Liver (tissue), 9 donors: Measurements from ENCODE around the gene WNT1. TPM values are rescaled to one million over a fixed set of nuclear protein-coding genes. Genes with fewer than 3 reads are reported as not detected.

Experiments
- DNase-seq: peaks from one replicate; pipeline ENCODE4 v3.0.0-alpha.2; 2017; ENCODE audit warnings: low spot score
- H3K27ac ChIP-seq, 2 donors: one replicate each; pipeline ENCODE4 v1.7.0; 2013; ENCODE audit warnings: inconsistent platforms in 2 of 2, low read length in 2 of 2, control low read depth in 1 of 2, low read depth in 1 of 2, mild to moderate bottlenecking in 1 of 2
- H3K27me3 ChIP-seq, 4 donors: one replicate each; pipeline versions ENCODE4 v1.6.1 to v1.7.0; 2013; ENCODE audit warnings: low read length in 3 of 4, inconsistent platforms in 1 of 4, mild to moderate bottlenecking in 1 of 4, moderate library complexity in 1 of 4; ENCODE audit not compliant: control insufficient read depth in 4 of 4, insufficient read depth in 4 of 4
- H3K36me3 ChIP-seq, 4 donors: one replicate each; pipeline versions ENCODE4 v1.6.1 to v1.7.0; 2013; ENCODE audit warnings: low read length in 3 of 4, mild to moderate bottlenecking in 3 of 4, low read depth in 1 of 4, moderate library complexity in 1 of 4; ENCODE audit not compliant: control insufficient read depth in 4 of 4, insufficient read depth in 3 of 4
- H3K4me1 ChIP-seq, 4 donors: one replicate each; pipeline versions ENCODE4 v1.6.1 to v1.7.0; 2013; ENCODE audit warnings: low read length in 3 of 4, mild to moderate bottlenecking in 3 of 4, moderate library complexity in 1 of 4; ENCODE audit not compliant: control insufficient read depth in 4 of 4, insufficient read depth in 4 of 4
- H3K4me3 ChIP-seq, 3 donors: one replicate each; pipeline versions ENCODE4 v1.6.1 to v1.7.0; 2013; ENCODE audit warnings: low read length in 3 of 3, control low read depth in 1 of 3, low read depth in 1 of 3, mild to moderate bottlenecking in 1 of 3
- H3K9ac ChIP-seq, 2 donors: one replicate each; pipeline ENCODE4 v1.7.0; 2013; ENCODE audit warnings: low read length in 2 of 2, mild to moderate bottlenecking in 2 of 2, moderate library complexity in 2 of 2, control low read depth in 1 of 2, low read depth in 1 of 2
- H3K9me3 ChIP-seq, 4 donors: one replicate each; pipeline versions ENCODE4 v1.6.1 to v1.7.0; 2013; ENCODE audit warnings: low read length in 3 of 4; ENCODE audit not compliant: control insufficient read depth in 4 of 4
- ATF3 ChIP-seq: IDR thresholded peaks from 2 replicates; pipeline ENCODE4 v1.6.1; 2016; ENCODE audit warnings: antibody characterized with exemption
- CTCF ChIP-seq: fragments of 150-350 bp; IDR thresholded peaks from 2 replicates; pipeline ENCODE4 v1.5.1; 2017; ENCODE audit warnings: improper control_type of control experiment, low read depth, low read length; ENCODE audit not compliant: missing input control
- GABPA ChIP-seq, 2 donors: IDR thresholded peaks in 1 of 2; conservative IDR thresholded peaks in 1 of 2; 2 replicates each; pipeline ENCODE4 v1.6.1; 2016; ENCODE audit warnings: antibody characterized with exemption in 2 of 2, mild to moderate bottlenecking in 1 of 2, moderate library complexity in 1 of 2
- HNF4A ChIP-seq, 2 donors: conservative IDR thresholded peaks; 2 replicates each; pipeline ENCODE4 v1.6.1; 2016; ENCODE audit warnings: antibody characterized with exemption in 2 of 2, mild to moderate bottlenecking in 2 of 2
- HNF4G ChIP-seq: IDR thresholded peaks from 2 replicates; pipeline ENCODE4 v1.6.1; 2016; ENCODE audit warnings: antibody characterized with exemption
- JUND ChIP-seq, 2 donors: IDR thresholded peaks; 2 replicates each; pipeline ENCODE4 v1.6.1; 2016; ENCODE audit warnings: antibody characterized with exemption in 2 of 2
- NR2F2 ChIP-seq: IDR thresholded peaks from 2 replicates; pipeline ENCODE4 v1.6.1; 2016; ENCODE audit warnings: antibody characterized with exemption
- RAD21 ChIP-seq, 2 donors: IDR thresholded peaks; 2 replicates each; pipeline ENCODE4 v1.6.1; 2016; ENCODE audit warnings: antibody characterized with exemption in 2 of 2, mild to moderate bottlenecking in 2 of 2
- REST ChIP-seq: IDR thresholded peaks from 2 replicates; pipeline ENCODE4 v1.6.1; 2016; ENCODE audit warnings: antibody characterized with exemption, mild to moderate bottlenecking
- RXRA ChIP-seq, 2 donors: IDR thresholded peaks; 2 replicates each; pipeline ENCODE4 v1.6.1; 2017 to 2018; ENCODE audit warnings: antibody characterized with exemption in 2 of 2, mild to moderate bottlenecking in 1 of 2
- SP1 ChIP-seq: IDR thresholded peaks from 2 replicates; pipeline ENCODE4 v1.6.1; 2018; ENCODE audit warnings: antibody characterized with exemption, mild to moderate bottlenecking
- TAF1 ChIP-seq: conservative IDR thresholded peaks from 2 replicates; pipeline ENCODE4 v1.6.1; 2016; ENCODE audit warnings: antibody characterized with exemption, mild to moderate bottlenecking
- YY1 ChIP-seq: IDR thresholded peaks from 2 replicates; pipeline ENCODE4 v1.6.1; 2016; ENCODE audit warnings: antibody characterized with exemption, mild to moderate bottlenecking
- ZBTB33 ChIP-seq: IDR thresholded peaks from 2 replicates; pipeline ENCODE4 v1.6.1; 2016; ENCODE audit warnings: antibody characterized with exemption
- WGBS: extraction: QIAGEN DNeasy Blood & Tissue Kit; methylation state at CpG from one replicate; pipeline ENCODE4 v1.1.7; 2013; 5-methylcytosine and 5-hydroxymethylcytosine counted together
- polyA plus RNA-seq, 2 donors: library from polyadenylated mRNA; stranded (reverse) in 1 of 2; unstranded in 1 of 2; fragments of 200-250 nt in 1 of 2; fragments of >200 nt in 1 of 2; fragmentation: Nextera tagmentation in 1 of 2; extraction: Ambion mirVana in 1 of 2; gene quantifications; one replicate each; pipeline versions ENCODE4 v1.2.1 to v1.2.3, GENCODE V29; 2013 to 2015
- total RNA-seq, 2 donors: library from RNA; depleted of rRNA; stranded (reverse); fragments of >200 nt; gene quantifications; one replicate each; pipeline ENCODE4 v1.2.3, GENCODE V29; 2014
- TF ChIP-seq, protein P1 (sequence below): IDR thresholded peaks from 2 replicates; pipeline ENCODE4 v1.6.1; 2016; ENCODE audit warnings: antibody characterized with exemption
- donor health status: healthy.
- donor health status: healthy.
- donor health status: healthy.
- donor health status: healthy.
- donor health status: healthy.

WNT1 gene
- total and polyA plus RNA-seq, 4 donors: not detected

- TF ChIP-seq HNF4A (conservative IDR thresholded peaks at IDR 0.05) (no peak), JUND (IDR thresholded peaks at IDR 0.05) (no peak), ATF3 (no peak), GABPA (IDR thresholded peaks at IDR 0.05 in 1 of 2, conservative IDR thresholded peaks at IDR 0.05 in 1 of 2) (no peak), TAF1 (no peak), REST (no peak), SP1 (no peak), RXRA (IDR thresholded peaks at IDR 0.05) (no peak), YY1 (no peak), HNF4G (no peak), NR2F2 (no peak), ZBTB33 (no peak), CTCF (no peak)
- TF ChIP-seq, protein P1, sequence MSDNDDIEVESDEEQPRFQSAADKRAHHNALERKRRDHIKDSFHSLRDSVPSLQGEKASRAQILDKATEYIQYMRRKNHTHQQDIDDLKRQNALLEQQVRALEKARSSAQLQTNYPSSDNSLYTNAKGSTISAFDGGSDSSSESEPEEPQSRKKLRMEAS: no peak
- Histone ChIP-seq H3K36me3 (peaks cover 0 to 14% (median 6%) of the 10 kb centered on the region in 4 donors), H3K4me3 (no peak overlapping the region), H3K4me1 (peaks cover 0 to 4% (median 2%) of the 10 kb centered on the region in 4 donors), H3K27me3 (no peaks in the 10 kb centered on the region), H3K9me3 (no peaks in the 10 kb centered on the region), H3K27ac (no peak overlapping the region), H3K9ac (no peak overlapping the region)
- 93% methylated on average over 4 of the region's 4 CpGs for WGBS
- DNase-seq: no peak
Observed at GRCh38 chr12:48930475-48930874, 47.6 kb upstream of the WNT1 start.

DNA sequence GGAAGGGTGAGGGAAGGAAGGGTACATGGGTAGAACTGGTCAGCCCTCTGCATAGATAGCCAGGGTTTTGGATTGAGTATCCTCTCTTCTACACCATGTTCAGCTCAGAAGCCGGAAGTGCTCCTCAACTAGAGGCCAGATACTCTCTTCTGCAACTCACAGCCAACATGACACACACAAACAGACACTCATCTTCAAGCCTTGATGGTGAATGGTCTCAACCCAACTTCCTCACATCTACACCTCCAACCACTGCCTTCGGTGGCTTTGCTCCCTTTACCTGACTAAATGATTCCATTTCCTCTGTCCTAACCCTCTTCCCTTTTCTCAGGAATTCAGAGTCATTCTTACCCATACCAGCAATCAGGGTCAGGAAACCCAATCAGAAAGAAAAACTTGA is 45.2 kb upstream of the WNT1 start:
- WGBS: 67% methylated on average over 2 of the region's 2 CpGs
- Histone ChIP-seq H3K4me1 (no peaks in the 10 kb centered on the region), H3K9me3 (no peaks in the 10 kb centered on the region), H3K9ac (no peak overlapping the region), H3K4me3 (no peak overlapping the region), H3K27ac (no peak overlapping the region), H3K36me3 (peaks cover 0 to 22% (median 9%) of the 10 kb centered on the region in 4 donors), H3K27me3 (no peaks in the 10 kb centered on the region)
- DNase-seq: no peak
- no peak for TF ChIP-seq GABPA (IDR thresholded peaks at IDR 0.05 in 1 of 2, conservative IDR thresholded peaks at IDR 0.05 in 1 of 2)
- TF ChIP-seq, protein P1: no peak
- no peak for TF ChIP-seq RAD21 (IDR thresholded peaks at IDR 0.05)
- TF ChIP-seq HNF4A (conservative IDR thresholded peaks at IDR 0.05): no peak
- TF ChIP-seq RXRA (IDR thresholded peaks at IDR 0.05): no peak
- no peak for TF ChIP-seq NR2F2
- no peak for TF ChIP-seq CTCF
- no peak for TF ChIP-seq ATF3
